ENCODE results near the gene CYS1.

Gene CYS1

GRCh38 chr2:10091182-10091888 is 11.1 kb upstream of the CYS1 start:
- DNase-seq: no peak

- no peak for DNase-seq
These were observed 9.5 kb upstream of the CYS1 start for GRCh38 chr2:10089565-10090190.

GRCh38 chr2:10087360-10087759 is 7.1 kb upstream of the CYS1 start:
- DNase-seq: no peak

- DNase-seq: no peak
These were observed 6.7 kb upstream of the CYS1 start for GRCh38 chr2:10086950-10087349.

- no peak for DNase-seq
These were observed 5.5 kb upstream of the CYS1 start for GRCh38 chr2:10085668-10086059.

GRCh38 chr2:10085043-10085667 is 4.9 kb upstream of the CYS1 start:
- no peak for DNase-seq

GRCh38 chr2:10084223-10084865 is 4.1 kb upstream of the CYS1 start:
- no peak for DNase-seq

- no peak for DNase-seq
These were observed 3.5 kb upstream of the CYS1 start for GRCh38 chr2:10083692-10084211.

GRCh38 chr2:10083046-10083445 is 2.8 kb upstream of the CYS1 start:
- DNase-seq: no peak

- DNase-seq: no peak
These were observed 509 bp upstream of the CYS1 start for GRCh38 chr2:10080536-10081304.

GRCh38 chr2:10079266-10079869 is 843 bp downstream of the CYS1 start:
- no peak for DNase-seq

- DNase-seq: no peak
These were observed 1.4 kb downstream of the CYS1 start for GRCh38 chr2:10078704-10079265.

- DNase-seq: no peak
These were observed 2.2 kb downstream of the CYS1 start for GRCh38 chr2:10078001-10078400.

- no peak for DNase-seq
These were observed 3.2 kb downstream of the CYS1 start for GRCh38 chr2:10076988-10077527.

- no peak for DNase-seq
These were observed 3.7 kb downstream of the CYS1 start for GRCh38 chr2:10076511-10076910.

GRCh38 chr2:10075571-10076209 is 4.5 kb downstream of the CYS1 start:
- no peak for DNase-seq

GRCh38 chr2:10075101-10075500 is 5.1 kb downstream of the CYS1 start:
- no peak for DNase-seq

- no peak for DNase-seq
These were observed 6.5 kb downstream of the CYS1 start for GRCh38 chr2:10073706-10074105.

- DNase-seq: peak; percentile 90
These were observed 7.3 kb downstream of the CYS1 start for GRCh38 chr2:10072656-10073480.

GRCh38 chr2:10071595-10071994 is 8.6 kb downstream of the CYS1 start:
- no peak for DNase-seq
